ENCODE results near the gene SLFNL1.

Gene SLFNL1

DNA sequence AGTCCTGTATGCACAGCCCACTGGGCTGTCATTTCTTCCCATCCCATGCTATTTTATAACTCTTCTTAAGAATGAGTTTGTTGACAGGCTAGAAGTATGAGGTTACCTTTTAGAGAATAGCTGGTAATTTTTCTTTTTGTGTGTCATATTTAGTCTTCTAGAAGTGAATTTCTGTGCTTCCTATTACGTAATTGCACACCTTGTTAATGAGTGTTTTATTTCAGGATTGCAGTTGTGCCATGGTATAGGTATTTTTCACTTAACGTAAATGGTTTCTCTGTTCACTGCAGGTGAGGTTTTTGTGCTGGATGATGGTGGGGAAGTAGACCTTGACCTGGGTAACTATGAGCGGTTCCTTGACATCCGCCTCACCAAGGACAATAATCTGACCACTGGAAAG, 37.0 kb downstream of the SLFNL1 start:
- no peak overlapping the region for H2AK5ac ChIP-seq (ENCODE audit: low read length, severe bottlenecking)
- WGBS, result 99% methylated on average over 3 of the region's 4 CpGs

GRCh38 chr1:40984066-40984465, 37.5 kb downstream of the SLFNL1 start:
- Histone ChIP-seq H2BK15ac (ENCODE audit: low read depth, poor library complexity, severe bottlenecking) (no peak overlapping the region), H2AK5ac (ENCODE audit: low read length, severe bottlenecking) (no peak overlapping the region), H3K4me3 (ENCODE audit: insufficient read depth in 1 of 2, low read depth in 1 of 2, low read length in 2 of 2) (no peak overlapping the region), H3K36me3 (ENCODE audit: control insufficient read depth in 1 of 2, insufficient read depth in 2 of 2, low read depth in 1 of 2, low read length in 2 of 2) (peaks cover 11 to 45% of the 10 kb centered on the region in 2 experiments), H3K9ac (ENCODE audit: low read length) (peak overlapping the region; percentile 3), H3K27me3 (ENCODE audit: control insufficient read depth in 1 of 2, insufficient read depth in 1 of 2, low read length in 2 of 2) (no peaks in the 10 kb centered on the region), H3K23ac (ENCODE audit: low read length in 2 of 2) (no peak overlapping the region), H3K4me2 (ENCODE audit: low read length, poor library complexity, severe bottlenecking) (no peak overlapping the region), H3K79me1 (replicated peaks; ENCODE audit: low read length, poor library complexity, severe bottlenecking) (peaks cover 19% of the 10 kb centered on the region), H3K4ac (ENCODE audit: low read depth in 1 of 2, low read length in 2 of 2) (no peak overlapping the region), H3K18ac (ENCODE audit: low read depth in 1 of 2, low read length in 2 of 2) (no peak overlapping the region), H3K14ac (ENCODE audit: low read length in 2 of 2) (no peak overlapping the region), H2AFZ (ENCODE audit: low read depth, low read length) (no peak overlapping the region), H2BK12ac (ENCODE audit: low read length in 2 of 2) (no peak overlapping the region), H4K91ac (ENCODE audit: low read length) (no peak overlapping the region), H3K4me1 (ENCODE audit: control insufficient read depth, insufficient read depth, low read depth, low read length) (peaks cover 26% of the 10 kb centered on the region), H2BK5ac (ENCODE audit: low read depth, low read length, poor library complexity, severe bottlenecking) (no peak overlapping the region), H3K9me3 (ENCODE audit: control insufficient read depth, low read length) (no peaks in the 10 kb centered on the region), H3K27ac (ENCODE audit: low read length, poor library complexity, severe bottlenecking) (no peak overlapping the region), H4K8ac (ENCODE audit: low read length) (no peak overlapping the region), H2BK120ac (ENCODE audit: low read depth, low read length) (no peak overlapping the region)
- WGBS, result 100% methylated on average over 1 of the region's 2 CpGs
- DNase-seq, result no peak

More for the DNA sequence above, 37.0 kb downstream of the SLFNL1 start:
- no peak overlapping the region for H3K23ac ChIP-seq (ENCODE audit: low read length in 2 of 2)
- no peak overlapping the region for H3K27ac ChIP-seq (ENCODE audit: low read length, poor library complexity, severe bottlenecking)
- no peak overlapping the region for H4K91ac ChIP-seq (ENCODE audit: low read length)
- no peak overlapping the region for H4K8ac ChIP-seq (ENCODE audit: low read length)
- no peak overlapping the region for H3K14ac ChIP-seq (ENCODE audit: low read length in 2 of 2)
- no peak overlapping the region for H3K4ac ChIP-seq (ENCODE audit: low read depth in 1 of 2, low read length in 2 of 2)
- H3K27me3 ChIP-seq (ENCODE audit: control insufficient read depth in 1 of 2, insufficient read depth in 1 of 2, low read length in 2 of 2), result no peaks in the 10 kb centered on the region
- H3K18ac ChIP-seq (ENCODE audit: low read depth in 1 of 2, low read length in 2 of 2), result no peak overlapping the region
- H2BK120ac ChIP-seq (ENCODE audit: low read depth, low read length), result no peak overlapping the region
- H2BK5ac ChIP-seq (ENCODE audit: low read depth, low read length, poor library complexity, severe bottlenecking), result no peak overlapping the region
- H3K36me3 ChIP-seq (ENCODE audit: control insufficient read depth in 1 of 2, insufficient read depth in 2 of 2, low read depth in 1 of 2, low read length in 2 of 2), result peaks cover 14 to 50% of the 10 kb centered on the region in 2 experiments
- H3K9me3 ChIP-seq (ENCODE audit: control insufficient read depth, low read length), result no peaks in the 10 kb centered on the region
- H3K79me1 ChIP-seq (replicated peaks; ENCODE audit: low read length, poor library complexity, severe bottlenecking), result peaks cover 22% of the 10 kb centered on the region
- H2AFZ ChIP-seq (ENCODE audit: low read depth, low read length), result no peak overlapping the region
- no peak overlapping the region for H3K4me2 ChIP-seq (ENCODE audit: low read length, poor library complexity, severe bottlenecking)
- H2BK15ac ChIP-seq (ENCODE audit: low read depth, poor library complexity, severe bottlenecking), result no peak overlapping the region
- DNase-seq, result no peak
- no peak overlapping the region for H3K4me3 ChIP-seq (ENCODE audit: insufficient read depth in 1 of 2, low read depth in 1 of 2, low read length in 2 of 2)
- H2BK12ac ChIP-seq (ENCODE audit: low read length in 2 of 2), result no peak overlapping the region
- H3K9ac ChIP-seq (ENCODE audit: low read length), result no peak overlapping the region
- H3K4me1 ChIP-seq (ENCODE audit: control insufficient read depth, insufficient read depth, low read depth, low read length), result peaks cover 23% of the 10 kb centered on the region

GRCh38 chr1:40983286-40983685, 38.2 kb downstream of the SLFNL1 start:
- Histone ChIP-seq H3K27me3 (ENCODE audit: control insufficient read depth in 1 of 2, insufficient read depth in 1 of 2, low read length in 2 of 2) (no peaks in the 10 kb centered on the region), H3K4me3 (ENCODE audit: insufficient read depth in 1 of 2, low read depth in 1 of 2, low read length in 2 of 2) (no peak overlapping the region), H4K8ac (ENCODE audit: low read length) (no peak overlapping the region), H2BK5ac (ENCODE audit: low read depth, low read length, poor library complexity, severe bottlenecking) (no peak overlapping the region), H3K36me3 (ENCODE audit: control insufficient read depth in 1 of 2, insufficient read depth in 2 of 2, low read depth in 1 of 2, low read length in 2 of 2) (peaks cover 8 to 37% of the 10 kb centered on the region in 2 experiments), H3K23ac (ENCODE audit: low read length in 2 of 2) (no peak overlapping the region), H3K9me3 (ENCODE audit: control insufficient read depth, low read length) (no peaks in the 10 kb centered on the region), H3K4ac (ENCODE audit: low read depth in 1 of 2, low read length in 2 of 2) (no peak overlapping the region), H3K4me1 (ENCODE audit: control insufficient read depth, insufficient read depth, low read depth, low read length) (peaks cover 29% of the 10 kb centered on the region), H2BK12ac (ENCODE audit: low read length in 2 of 2) (no peak overlapping the region), H3K18ac (ENCODE audit: low read depth in 1 of 2, low read length in 2 of 2) (no peak overlapping the region), H3K9ac (ENCODE audit: low read length) (no peak overlapping the region), H4K91ac (ENCODE audit: low read length) (no peak overlapping the region), H3K4me2 (ENCODE audit: low read length, poor library complexity, severe bottlenecking) (no peak overlapping the region), H2BK120ac (ENCODE audit: low read depth, low read length) (no peak overlapping the region), H3K14ac (ENCODE audit: low read length in 2 of 2) (no peak overlapping the region), H3K27ac (ENCODE audit: low read length, poor library complexity, severe bottlenecking) (no peak overlapping the region), H2AFZ (ENCODE audit: low read depth, low read length) (no peak overlapping the region), H2BK15ac (ENCODE audit: low read depth, poor library complexity, severe bottlenecking) (no peak overlapping the region), H3K79me1 (replicated peaks; ENCODE audit: low read length, poor library complexity, severe bottlenecking) (peaks cover 18% of the 10 kb centered on the region), H2AK5ac (ENCODE audit: low read length, severe bottlenecking) (no peak overlapping the region)
- DNase-seq, result no peak
- 100% methylated on average over 1 of the region's 1 CpG for WGBS

DNA sequence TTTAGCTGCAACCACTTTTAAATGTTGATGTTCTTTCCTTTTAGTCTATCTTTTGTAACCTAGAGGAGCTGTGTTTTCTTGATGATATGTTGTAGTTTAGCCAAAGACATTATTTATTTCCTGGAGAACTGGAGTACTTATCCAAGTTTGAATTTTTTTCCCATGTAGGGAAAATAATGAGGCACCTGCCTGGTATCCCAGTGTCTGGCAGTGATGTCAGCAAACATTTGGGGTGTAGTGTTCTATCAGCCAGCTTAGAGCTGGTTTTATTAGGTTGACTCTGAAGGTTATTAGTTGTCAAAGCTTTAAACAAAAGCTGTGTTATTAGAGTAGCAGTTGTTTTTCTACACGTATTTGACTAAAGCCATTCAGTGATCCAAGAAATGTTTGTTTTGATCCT, 38.8 kb downstream of the SLFNL1 start:
- Histone ChIP-seq H3K4me1 (ENCODE audit: control insufficient read depth, insufficient read depth, low read depth, low read length) (peaks cover 26% of the 10 kb centered on the region), H2AFZ (ENCODE audit: low read depth, low read length) (no peak overlapping the region), H4K8ac (ENCODE audit: low read length) (no peak overlapping the region), H3K27me3 (ENCODE audit: control insufficient read depth in 1 of 2, insufficient read depth in 1 of 2, low read length in 2 of 2) (no peaks in the 10 kb centered on the region), H3K4ac (ENCODE audit: low read depth in 1 of 2, low read length in 2 of 2) (no peak overlapping the region), H2BK5ac (ENCODE audit: low read depth, low read length, poor library complexity, severe bottlenecking) (no peak overlapping the region), H3K9ac (ENCODE audit: low read length) (no peak overlapping the region), H4K91ac (ENCODE audit: low read length) (no peak overlapping the region), H3K79me1 (replicated peaks; ENCODE audit: low read length, poor library complexity, severe bottlenecking) (peaks cover 15% of the 10 kb centered on the region), H3K36me3 (ENCODE audit: control insufficient read depth in 1 of 2, insufficient read depth in 2 of 2, low read depth in 1 of 2, low read length in 2 of 2) (peaks cover 8 to 32% of the 10 kb centered on the region in 2 experiments), H3K9me3 (ENCODE audit: control insufficient read depth, low read length) (no peaks in the 10 kb centered on the region), H3K18ac (ENCODE audit: low read depth in 1 of 2, low read length in 2 of 2) (no peak overlapping the region), H2BK12ac (ENCODE audit: low read length in 2 of 2) (no peak overlapping the region), H3K27ac (ENCODE audit: low read length, poor library complexity, severe bottlenecking) (no peak overlapping the region), H3K23ac (ENCODE audit: low read length in 2 of 2) (no peak overlapping the region), H3K4me2 (ENCODE audit: low read length, poor library complexity, severe bottlenecking) (no peak overlapping the region), H2BK15ac (ENCODE audit: low read depth, poor library complexity, severe bottlenecking) (no peak overlapping the region), H3K4me3 (ENCODE audit: insufficient read depth in 1 of 2, low read depth in 1 of 2, low read length in 2 of 2) (no peak overlapping the region), H2BK120ac (ENCODE audit: low read depth, low read length) (no peak overlapping the region), H3K14ac (ENCODE audit: low read length in 2 of 2) (no peak overlapping the region), H2AK5ac (ENCODE audit: low read length, severe bottlenecking) (no peak overlapping the region)
- WGBS, result 96% methylated on average over 1 of the region's 1 CpG
- no peak for DNase-seq

Data from mesenchymal stem cell (in vitro differentiated cells and primary cell).